ENCODE measurements around the gene PHRF1.
"Not testable (repeated sequence)": the region's sequence is repeated elsewhere in the genome, so short reads cannot be mapped to it uniquely, and the experiment has no call there.

PHRF1 gene

DNA sequence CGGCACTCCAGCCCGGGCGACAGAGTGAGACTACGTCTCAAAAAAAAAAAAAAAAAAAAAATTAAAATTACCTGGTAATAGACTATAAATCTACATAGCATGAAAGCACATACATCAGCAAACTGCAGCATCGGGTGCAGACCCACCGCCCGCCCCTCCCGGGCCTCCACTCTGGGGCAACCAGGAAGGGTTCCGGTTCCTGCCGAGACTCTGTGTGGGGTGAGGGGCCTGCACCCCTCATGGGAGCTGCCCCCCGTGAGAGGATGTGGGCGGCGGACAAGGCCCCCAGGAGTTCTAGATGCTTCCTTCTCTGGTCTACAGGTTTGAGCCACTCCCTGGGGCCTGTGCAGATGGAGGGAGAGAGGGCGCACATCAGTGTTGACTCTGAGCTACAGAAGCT, 69.9 kb downstream of the PHRF1 start:
- in situ Hi-C loops (cut with HindIII; ENCODE audit: low sequenced_read_pairs): no loop called here
- H3K4me3 ChIP-seq (ENCODE audit: low read depth, low read length): no peak overlapping the region
- TF ChIP-seq, protein P1, sequence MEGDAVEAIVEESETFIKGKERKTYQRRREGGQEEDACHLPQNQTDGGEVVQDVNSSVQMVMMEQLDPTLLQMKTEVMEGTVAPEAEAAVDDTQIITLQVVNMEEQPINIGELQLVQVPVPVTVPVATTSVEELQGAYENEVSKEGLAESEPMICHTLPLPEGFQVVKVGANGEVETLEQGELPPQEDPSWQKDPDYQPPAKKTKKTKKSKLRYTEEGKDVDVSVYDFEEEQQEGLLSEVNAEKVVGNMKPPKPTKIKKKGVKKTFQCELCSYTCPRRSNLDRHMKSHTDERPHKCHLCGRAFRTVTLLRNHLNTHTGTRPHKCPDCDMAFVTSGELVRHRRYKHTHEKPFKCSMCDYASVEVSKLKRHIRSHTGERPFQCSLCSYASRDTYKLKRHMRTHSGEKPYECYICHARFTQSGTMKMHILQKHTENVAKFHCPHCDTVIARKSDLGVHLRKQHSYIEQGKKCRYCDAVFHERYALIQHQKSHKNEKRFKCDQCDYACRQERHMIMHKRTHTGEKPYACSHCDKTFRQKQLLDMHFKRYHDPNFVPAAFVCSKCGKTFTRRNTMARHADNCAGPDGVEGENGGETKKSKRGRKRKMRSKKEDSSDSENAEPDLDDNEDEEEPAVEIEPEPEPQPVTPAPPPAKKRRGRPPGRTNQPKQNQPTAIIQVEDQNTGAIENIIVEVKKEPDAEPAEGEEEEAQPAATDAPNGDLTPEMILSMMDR (IDR thresholded peaks at IDR 0.05; ENCODE audit: low read depth, low read length, missing control alignments): no peak
- DNase-seq (ENCODE audit: low read depth): no peak

DNA sequence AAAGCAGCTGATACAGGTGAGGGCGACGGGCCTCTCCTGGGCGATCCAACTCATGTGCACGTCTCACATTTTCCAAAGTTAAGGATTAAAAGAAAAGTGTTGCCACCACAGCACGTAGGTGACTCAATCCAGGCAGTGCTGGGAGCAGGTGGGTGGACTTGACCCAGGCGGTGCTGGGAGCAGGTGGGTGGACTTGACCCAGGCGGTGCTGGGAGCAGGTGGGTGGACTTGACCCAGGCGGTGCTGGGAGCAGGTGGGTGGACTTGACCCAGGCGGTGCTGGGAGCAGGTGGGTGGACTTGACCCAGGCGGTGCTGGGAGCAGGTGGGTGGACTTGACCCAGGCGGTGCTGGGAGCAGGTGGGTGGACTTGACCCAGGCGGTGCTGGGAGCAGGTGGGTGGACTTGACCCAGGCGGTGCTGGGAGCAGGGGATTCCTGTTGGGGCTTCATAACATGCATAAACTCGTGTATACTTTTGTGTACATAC, 71.4 kb downstream of the PHRF1 start:
- H3K4me3 ChIP-seq (ENCODE audit: low read depth, low read length); DNase-seq (ENCODE audit: low read depth); in situ Hi-C loops (cut with HindIII; ENCODE audit: low sequenced_read_pairs): not testable (repeated sequence)

DNA sequence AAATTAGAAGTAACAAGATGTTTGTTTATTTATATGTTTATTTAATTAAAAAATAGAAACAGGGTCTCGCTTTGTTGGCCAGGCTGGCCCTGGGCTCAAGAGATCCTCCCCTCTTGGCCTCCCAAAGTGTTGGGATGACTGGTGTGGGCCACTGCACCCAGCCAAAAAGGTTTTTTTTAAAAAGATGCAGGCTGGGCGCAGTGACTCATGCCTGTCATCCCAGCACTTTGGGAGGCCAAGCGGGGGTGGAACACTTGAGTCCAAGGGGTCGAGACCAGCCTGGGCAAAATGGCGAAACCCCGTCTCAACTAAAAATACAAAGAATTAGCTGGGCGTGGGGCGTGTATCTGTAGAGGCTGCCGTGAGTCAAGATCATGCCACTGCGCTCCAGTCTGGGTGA, 74.2 kb downstream of the PHRF1 start:
- H3K4me3 ChIP-seq (ENCODE audit: low read depth, low read length): no peak overlapping the region
- in situ Hi-C loops (cut with HindIII; ENCODE audit: low sequenced_read_pairs): loop anchor here (25.0 kb wide), 1 partner anchor 112 kb away; no protein-coding TSS in a partner anchor
- DNase-seq (ENCODE audit: low read depth): no peak
- TF ChIP-seq, protein P1 (IDR thresholded peaks at IDR 0.05; ENCODE audit: low read depth, low read length, missing control alignments): no peak

DNA sequence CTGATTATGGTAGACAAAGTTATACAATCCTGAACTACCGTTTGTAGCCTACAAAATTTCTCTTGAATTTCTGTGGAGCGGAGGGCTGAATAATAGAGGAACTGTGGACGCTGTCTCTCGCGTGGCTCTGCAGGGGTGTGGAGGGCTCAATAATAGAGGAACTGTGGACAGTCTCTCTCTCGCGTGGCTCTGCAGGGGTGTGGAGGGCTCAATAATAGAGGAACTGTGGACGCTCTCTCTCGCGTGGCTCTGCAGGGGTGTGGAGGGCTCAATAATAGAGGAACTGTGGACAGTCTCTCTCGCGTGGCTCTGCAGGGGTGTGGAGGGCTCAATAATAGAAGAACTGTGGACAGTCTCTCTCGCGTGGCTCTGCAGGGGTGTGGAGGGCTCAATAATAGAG, 76.9 kb downstream of the PHRF1 start:
- DNase-seq (ENCODE audit: low read depth); H3K4me3 ChIP-seq (ENCODE audit: low read depth, low read length): not testable (repeated sequence)
- in situ Hi-C loops (cut with HindIII; ENCODE audit: low sequenced_read_pairs): loop anchor here (25.0 kb wide), 1 partner anchor 109 kb away; no protein-coding TSS in a partner anchor

DNA sequence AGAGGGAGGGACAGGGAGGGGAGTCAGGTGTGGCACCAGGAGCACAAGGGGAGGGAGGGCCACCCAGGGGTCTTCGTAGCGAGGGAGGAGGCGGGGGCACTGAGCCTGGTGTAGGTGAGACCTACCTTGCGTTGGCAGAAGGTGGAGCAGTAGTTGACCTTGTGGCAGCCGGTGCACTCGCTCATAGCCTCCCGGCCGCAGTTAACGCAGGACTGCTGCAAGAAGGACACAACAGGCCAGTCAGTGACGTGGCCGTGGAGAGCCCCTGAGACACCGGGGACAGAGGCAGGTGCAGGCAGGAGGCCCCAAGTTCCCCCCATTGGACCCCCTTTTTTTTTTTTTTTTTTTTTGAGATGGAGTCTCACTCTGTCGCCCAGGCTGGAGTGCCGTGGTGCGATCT, 77.6 kb downstream of the PHRF1 start:
- in situ Hi-C loops (cut with HindIII; ENCODE audit: low sequenced_read_pairs): loop anchor here (25.0 kb wide), 1 partner anchor 108 kb away; no protein-coding TSS in a partner anchor
- no peak overlapping the region for H3K4me3 ChIP-seq (ENCODE audit: low read depth, low read length)
- TF ChIP-seq, protein P1 (IDR thresholded peaks at IDR 0.05; ENCODE audit: low read depth, low read length, missing control alignments): no peak
- no peak for DNase-seq (ENCODE audit: low read depth)

DNA sequence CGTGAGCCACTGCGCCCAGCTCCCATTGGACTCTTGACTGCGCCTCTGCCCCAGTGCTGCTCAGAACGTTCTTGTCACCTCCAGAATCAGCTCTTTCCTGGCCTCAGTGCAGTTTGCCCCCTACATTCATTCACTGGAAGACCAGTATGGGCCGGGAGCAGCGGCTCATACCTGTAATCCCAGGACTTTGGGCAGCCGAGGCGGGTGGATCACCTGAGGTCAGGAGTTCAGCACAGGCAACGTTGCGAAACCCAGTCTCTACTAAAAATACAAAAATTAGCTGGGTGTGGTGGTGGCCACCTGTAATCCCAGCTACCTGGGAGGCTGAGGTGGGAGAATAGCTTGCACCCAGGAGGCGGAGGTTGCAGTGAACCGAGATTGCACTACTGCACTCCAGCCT, 78.2 kb downstream of the PHRF1 start:
- in situ Hi-C loops (cut with HindIII; ENCODE audit: low sequenced_read_pairs): loop anchor here (25.0 kb wide), 1 partner anchor 108 kb away; no protein-coding TSS in a partner anchor
- DNase-seq (ENCODE audit: low read depth); H3K4me3 ChIP-seq (ENCODE audit: low read depth, low read length): not testable (repeated sequence)

DNA sequence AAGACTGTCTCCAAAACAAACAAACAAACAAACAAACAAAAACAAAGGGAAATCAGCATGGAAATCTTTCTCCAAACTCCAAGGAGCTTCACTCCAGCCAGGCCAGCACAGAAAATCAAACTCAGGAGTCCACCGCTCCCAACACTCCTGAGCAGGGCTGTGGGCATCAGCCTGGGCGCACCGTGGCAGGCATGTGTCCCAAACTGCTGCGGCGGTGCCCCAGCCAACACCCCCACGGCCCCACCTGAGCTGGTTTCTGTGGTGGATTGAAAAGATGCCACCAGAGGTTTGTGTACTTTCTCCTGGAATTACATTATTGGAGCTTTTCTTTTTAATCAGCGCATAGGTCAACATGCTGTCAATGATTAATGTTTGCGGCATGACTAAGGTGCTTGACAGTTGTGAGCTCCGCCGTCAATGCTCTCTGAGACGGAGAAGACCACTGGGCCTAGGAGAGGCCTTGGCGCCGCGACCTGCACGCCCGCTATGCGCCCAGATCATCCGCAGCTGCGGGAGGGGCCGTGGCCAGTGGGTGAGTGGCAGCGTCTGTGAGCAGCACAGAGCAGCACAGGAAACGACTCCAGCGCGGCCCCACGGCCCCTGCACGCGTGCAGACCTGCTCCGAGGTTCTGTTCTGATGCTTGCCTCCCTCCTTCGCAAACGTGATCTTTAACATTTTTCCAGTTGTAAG, 78.9 kb downstream of the PHRF1 start:
- TF ChIP-seq, protein P1 (IDR thresholded peaks at IDR 0.05; ENCODE audit: low read depth, low read length, missing control alignments): no peak
- H3K4me3 ChIP-seq (ENCODE audit: low read depth, low read length): no peak overlapping the region
- DNase-seq (ENCODE audit: low read depth): no peak
- in situ Hi-C loops (cut with HindIII; ENCODE audit: low sequenced_read_pairs): loop anchor here (25.0 kb wide), 1 partner anchor 107 kb away; no protein-coding TSS in a partner anchor

DNA sequence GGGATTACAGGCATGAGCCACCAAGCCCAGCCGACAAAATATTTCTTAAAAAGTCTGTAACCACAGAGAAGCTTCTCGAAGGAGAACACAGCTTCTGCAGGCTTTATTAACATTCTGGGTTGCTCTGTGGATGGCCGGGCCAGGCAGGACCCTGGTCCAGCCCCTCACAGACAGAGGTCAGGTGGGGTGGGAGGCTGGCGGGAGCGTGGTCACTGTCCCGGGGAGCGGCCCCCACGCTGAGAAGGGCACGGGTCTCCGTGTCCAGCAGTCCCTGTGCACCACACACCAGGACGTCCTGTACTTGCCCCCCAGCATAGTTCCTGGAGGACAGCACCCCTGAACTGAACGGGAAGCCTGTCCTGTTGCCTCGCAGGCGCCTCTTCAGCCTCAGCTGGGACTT, 80.2 kb downstream of the PHRF1 start:
- in situ Hi-C loops (cut with HindIII; ENCODE audit: low sequenced_read_pairs): loop anchor here (25.0 kb wide), 1 partner anchor 106 kb away; no protein-coding TSS in a partner anchor
- DNase-seq (ENCODE audit: low read depth): no peak

More for the DNA sequence above, 80.2 kb downstream of the PHRF1 start:
- TF ChIP-seq, protein P1 (IDR thresholded peaks at IDR 0.05; ENCODE audit: low read depth, low read length, missing control alignments): no peak
- H3K4me3 ChIP-seq (ENCODE audit: low read depth, low read length): no peak overlapping the region
